ENCODE measurements around the gene MRPL10.

DNA sequence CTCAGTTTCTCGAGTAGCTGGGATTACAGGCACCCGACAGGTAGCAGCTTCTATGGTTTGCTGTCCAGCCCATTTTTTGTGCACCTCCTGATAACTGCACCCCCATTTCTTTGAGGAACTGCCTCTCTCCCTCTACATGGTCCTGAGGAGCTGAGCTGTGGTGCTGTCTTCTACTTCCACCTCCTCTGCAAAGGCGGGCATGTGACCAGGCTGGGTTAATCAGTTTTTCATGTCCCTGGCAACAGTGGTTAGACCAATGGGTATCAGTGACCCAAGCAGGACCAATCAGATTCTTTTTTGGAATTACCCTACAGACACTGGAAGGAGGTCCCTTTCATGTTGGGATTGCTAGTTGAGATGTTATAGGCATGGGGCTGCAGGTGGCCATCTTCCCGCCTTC, 57.0 kb downstream of the MRPL10 start:
- TF ChIP-seq, protein P1, sequence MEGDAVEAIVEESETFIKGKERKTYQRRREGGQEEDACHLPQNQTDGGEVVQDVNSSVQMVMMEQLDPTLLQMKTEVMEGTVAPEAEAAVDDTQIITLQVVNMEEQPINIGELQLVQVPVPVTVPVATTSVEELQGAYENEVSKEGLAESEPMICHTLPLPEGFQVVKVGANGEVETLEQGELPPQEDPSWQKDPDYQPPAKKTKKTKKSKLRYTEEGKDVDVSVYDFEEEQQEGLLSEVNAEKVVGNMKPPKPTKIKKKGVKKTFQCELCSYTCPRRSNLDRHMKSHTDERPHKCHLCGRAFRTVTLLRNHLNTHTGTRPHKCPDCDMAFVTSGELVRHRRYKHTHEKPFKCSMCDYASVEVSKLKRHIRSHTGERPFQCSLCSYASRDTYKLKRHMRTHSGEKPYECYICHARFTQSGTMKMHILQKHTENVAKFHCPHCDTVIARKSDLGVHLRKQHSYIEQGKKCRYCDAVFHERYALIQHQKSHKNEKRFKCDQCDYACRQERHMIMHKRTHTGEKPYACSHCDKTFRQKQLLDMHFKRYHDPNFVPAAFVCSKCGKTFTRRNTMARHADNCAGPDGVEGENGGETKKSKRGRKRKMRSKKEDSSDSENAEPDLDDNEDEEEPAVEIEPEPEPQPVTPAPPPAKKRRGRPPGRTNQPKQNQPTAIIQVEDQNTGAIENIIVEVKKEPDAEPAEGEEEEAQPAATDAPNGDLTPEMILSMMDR (IDR thresholded peaks at IDR 0.05), result no peak
- TF ChIP-seq POLR2A (IDR thresholded peaks at IDR 0.05), result no peak

Measured in right lobe of liver (tissue), 4 donors.